HEK293T (cell line): ENCODE results near the gene GNB1L.

Experiments
- CTCF ChIA-PET: fragments of 350-600 bp; formaldehyde crosslinking; extraction: SDS; loops from one replicate; lab custom pipeline; 2021; ENCODE audit warnings: antibody characterized with exemption, inconsistent platforms; lab: Yijun Ruan, JAX
- POLR2A ChIA-PET: fragments of 350-600 bp; formaldehyde crosslinking; extraction: SDS; loops from one replicate; lab custom pipeline; 2020; ENCODE audit warnings: antibody characterized with exemption, inconsistent platforms; lab: Yijun Ruan, JAX
- DNase-seq: peaks from one replicate; pipeline ENCODE4 v3.0.0; 2012; ENCODE audit warnings: mixed read lengths; ENCODE audit errors: extremely low spot score
- ARNT ChIP-seq: fragments of 450-650 bp; IDR thresholded peaks from 2 replicates; pipeline ENCODE4 v1.6.1; 2017; ENCODE audit warnings: mild to moderate bottlenecking
- BHLHE40 ChIP-seq: fragments of 450-650 bp; IDR thresholded peaks from 2 replicates; pipeline ENCODE4 v1.6.1; 2016; ENCODE audit warnings: mild to moderate bottlenecking, moderate library complexity, borderline replicate concordance
- CTBP1 ChIP-seq: fragments of 450-650 bp; IDR thresholded peaks from 2 replicates; pipeline ENCODE4 v1.6.1; 2016; ENCODE audit warnings: borderline replicate concordance
- ELF4 ChIP-seq: fragments of 450-650 bp; IDR thresholded peaks from 2 replicates; pipeline ENCODE4 v1.6.1; 2017; ENCODE audit warnings: antibody characterized with exemption
- FOXA1 ChIP-seq: fragments of 450-650 bp; IDR thresholded peaks from 2 replicates; pipeline ENCODE4 v1.6.1; 2016; ENCODE audit warnings: mild to moderate bottlenecking
- FOXK2 ChIP-seq: fragments of 450-650 bp; IDR thresholded peaks from 2 replicates; pipeline ENCODE4 v1.6.1; 2016; ENCODE audit warnings: mild to moderate bottlenecking
- FOXM1 ChIP-seq: fragments of 450-650 bp; IDR thresholded peaks from 2 replicates; pipeline ENCODE4 v1.6.1; 2017; ENCODE audit warnings: mild to moderate bottlenecking, borderline replicate concordance
- HDGF ChIP-seq: fragments of 450-650 bp; IDR thresholded peaks from 2 replicates; pipeline ENCODE4 v1.6.1; 2017; ENCODE audit warnings: antibody characterized with exemption, borderline replicate concordance
- L3MBTL2 ChIP-seq: fragments of 450-650 bp; conservative IDR thresholded peaks from 2 replicates; pipeline ENCODE4 v1.6.1; 2016; ENCODE audit warnings: mild to moderate bottlenecking
- LEF1 ChIP-seq: fragments of 450-650 bp; IDR thresholded peaks from 2 replicates; pipeline ENCODE4 v1.6.1; 2017; ENCODE audit warnings: mild to moderate bottlenecking, borderline replicate concordance
- NFRKB ChIP-seq: fragments of 450-650 bp; IDR thresholded peaks from 2 replicates; pipeline ENCODE4 v1.6.1; 2016; ENCODE audit warnings: mild to moderate bottlenecking, moderate library complexity
- SP1 ChIP-seq: fragments of 450-650 bp; IDR thresholded peaks from 2 replicates; pipeline ENCODE4 v1.6.1; 2017
- SUZ12 ChIP-seq: fragments of 450-650 bp; IDR thresholded peaks from 2 replicates; pipeline ENCODE4 v1.6.1; 2016; ENCODE audit warnings: mild to moderate bottlenecking
- TARDBP ChIP-seq: fragments of 450-650 bp; IDR thresholded peaks from 2 replicates; pipeline ENCODE4 v1.6.1; 2016
- ZNF384 ChIP-seq: fragments of 450-650 bp; IDR thresholded peaks from 2 replicates; pipeline ENCODE4 v1.6.1; 2016
- TF ChIP-seq, protein P1 (sequence below): fragments of 450-650 bp; IDR thresholded peaks from 2 replicates; pipeline ENCODE4 v1.6.1; 2016

The GNB1L gene

DNA sequence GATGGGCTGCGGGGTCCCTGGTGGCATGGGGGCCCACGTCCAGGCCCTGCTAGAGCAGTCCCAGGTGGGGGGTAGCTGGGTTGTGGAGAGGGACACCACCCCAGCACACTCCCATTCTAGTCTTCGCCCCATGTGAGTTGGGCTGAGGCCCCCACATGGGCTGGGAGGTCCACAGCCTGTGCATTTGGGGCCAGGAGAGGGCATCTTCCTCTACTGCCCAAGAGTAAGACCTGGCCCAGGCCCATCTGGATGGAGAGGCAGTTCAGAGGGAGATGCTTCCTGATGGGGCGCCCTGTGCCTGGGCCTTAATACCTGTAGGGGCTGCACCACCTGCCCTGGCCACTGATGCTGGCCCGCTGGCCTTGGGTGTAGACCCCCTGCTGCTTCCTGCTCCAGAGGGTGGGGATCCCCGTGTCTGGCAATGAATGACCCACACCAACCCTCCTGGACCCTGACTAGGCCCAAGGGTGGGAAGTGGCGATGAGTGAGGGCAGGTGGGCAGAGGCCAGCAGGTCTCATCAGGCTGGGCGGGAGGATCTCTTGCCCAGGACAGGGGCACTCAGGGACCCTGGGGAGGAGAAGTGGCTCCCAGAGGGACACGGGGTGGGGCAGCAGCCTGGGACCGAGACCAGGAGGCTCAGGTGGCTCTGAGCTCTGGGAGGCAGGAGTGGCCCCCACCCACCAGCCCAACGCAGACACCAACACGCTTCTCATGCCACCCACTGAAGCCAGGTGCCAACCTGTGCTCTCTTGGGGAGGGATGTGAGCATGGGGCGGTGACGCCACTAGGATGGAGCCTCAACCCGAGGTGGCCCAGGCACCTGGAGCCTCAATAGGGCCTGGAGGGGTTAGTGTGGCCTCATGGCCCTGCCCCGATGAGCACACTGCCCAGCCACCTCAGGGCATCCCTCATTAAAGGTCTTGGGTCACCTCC, 17.4 kb upstream of the GNB1L start:
- no peak for DNase-seq
- TF ChIP-seq NFRKB, result no peak
- no peak for TF ChIP-seq CTBP1
- no peak for TF ChIP-seq TARDBP
- TF ChIP-seq SUZ12, result no peak
- TF ChIP-seq ARNT, result no peak
- TF ChIP-seq LEF1, result no peak
- no peak for TF ChIP-seq ELF4
- TF ChIP-seq FOXK2, result no peak
- no peak for TF ChIP-seq FOXA1
- no peak for TF ChIP-seq BHLHE40
- no peak for TF ChIP-seq SP1
- TF ChIP-seq HDGF, result no peak
- CTCF ChIA-PET, result no interaction called here
- POLR2A ChIA-PET, result no interaction called here

DNA sequence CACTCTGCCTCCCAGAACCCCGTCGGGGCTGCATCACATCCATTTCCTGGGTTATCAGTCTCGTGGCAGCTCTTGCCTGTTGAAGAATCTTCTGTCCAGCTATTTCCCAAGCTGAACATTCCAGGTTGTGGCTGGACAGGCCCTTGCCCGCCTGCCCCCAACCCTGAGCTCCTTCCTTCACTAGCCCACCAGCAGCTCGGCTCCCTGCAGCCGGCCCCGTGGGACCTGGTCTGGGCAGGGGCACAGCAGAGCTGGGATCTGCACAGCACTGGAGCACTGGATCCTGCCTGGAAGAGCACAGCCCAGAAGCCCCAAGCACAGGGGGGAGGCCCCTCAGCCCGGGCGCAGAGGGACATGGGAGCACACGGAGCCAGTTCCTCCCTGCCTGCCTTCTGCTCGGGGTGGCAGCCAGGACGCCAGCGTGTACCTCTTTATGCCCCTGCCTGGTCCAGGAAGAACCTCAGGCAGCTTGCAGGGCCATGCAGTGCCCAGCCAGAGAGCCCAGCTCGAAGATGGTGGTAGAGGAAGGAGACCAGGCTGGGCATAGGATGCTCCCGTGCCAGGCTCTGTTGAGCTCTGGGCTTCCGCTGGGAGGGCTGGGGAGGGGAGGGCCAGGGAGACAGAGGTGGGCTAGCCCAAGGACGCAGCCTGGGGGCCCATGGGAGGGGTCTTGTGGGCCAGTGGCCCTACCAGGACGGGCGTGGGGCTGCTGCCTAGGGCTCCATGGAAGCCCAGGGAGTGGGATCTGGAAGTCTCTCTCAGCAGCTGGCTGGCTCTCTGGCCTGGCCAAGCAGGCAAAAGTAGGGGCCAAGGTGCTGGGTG, 16.6 kb upstream of the GNB1L start:
- TF ChIP-seq L3MBTL2 (no peak), ZNF384 (no peak)
- POLR2A ChIA-PET, result no interaction called here
- DNase-seq, result no peak
- CTCF ChIA-PET, result interaction anchor here (1.1 kb wide), 1 partner anchor 141 kb away, joined by 3 read pairs; no protein-coding TSS in a partner anchor

DNA sequence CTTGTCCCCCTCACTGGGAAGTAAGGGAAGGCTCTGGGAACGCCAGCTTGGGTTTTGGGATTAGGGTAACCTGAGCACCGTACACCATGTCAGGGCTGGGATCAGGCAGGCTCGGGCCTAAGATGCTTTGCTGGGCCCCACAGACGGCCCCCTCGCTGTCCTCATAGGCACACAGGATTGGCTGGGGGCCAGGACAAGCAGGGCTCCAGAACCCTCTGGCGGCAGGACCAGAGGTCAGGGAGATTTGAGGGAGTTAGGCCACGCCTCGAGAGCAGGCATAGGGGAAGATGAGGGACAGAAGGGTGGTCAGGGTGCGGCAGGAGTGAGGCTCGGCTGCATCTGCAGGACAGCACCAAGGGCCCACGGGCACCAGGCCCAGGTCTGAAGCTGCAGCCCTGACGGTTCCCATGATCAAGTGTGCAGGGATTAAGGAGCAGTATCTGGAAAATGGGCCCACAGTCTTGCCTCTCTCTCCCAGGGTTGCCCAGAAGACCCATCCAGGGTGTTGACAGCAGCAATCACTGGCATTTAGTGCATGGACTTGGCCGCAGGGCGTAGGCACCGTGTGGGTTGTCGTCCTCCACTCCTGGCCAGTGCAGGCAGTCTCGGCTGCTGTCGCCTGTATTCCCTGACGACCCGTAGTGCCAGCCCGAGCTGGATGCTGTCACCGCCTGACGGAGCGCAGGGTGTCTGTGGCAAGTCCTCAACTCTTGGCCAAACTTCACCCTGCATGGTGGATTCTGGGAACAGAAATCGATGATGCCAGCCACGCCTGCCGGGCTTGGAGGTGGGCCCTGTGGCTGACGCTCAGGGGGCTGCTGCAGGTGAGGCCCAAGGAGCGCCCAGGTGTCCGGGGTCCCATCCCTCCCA, 15.7 kb upstream of the GNB1L start:
- TF ChIP-seq TARDBP (no peak), SP1 (no peak), FOXM1 (no peak)
- TF ChIP-seq, protein P1, sequence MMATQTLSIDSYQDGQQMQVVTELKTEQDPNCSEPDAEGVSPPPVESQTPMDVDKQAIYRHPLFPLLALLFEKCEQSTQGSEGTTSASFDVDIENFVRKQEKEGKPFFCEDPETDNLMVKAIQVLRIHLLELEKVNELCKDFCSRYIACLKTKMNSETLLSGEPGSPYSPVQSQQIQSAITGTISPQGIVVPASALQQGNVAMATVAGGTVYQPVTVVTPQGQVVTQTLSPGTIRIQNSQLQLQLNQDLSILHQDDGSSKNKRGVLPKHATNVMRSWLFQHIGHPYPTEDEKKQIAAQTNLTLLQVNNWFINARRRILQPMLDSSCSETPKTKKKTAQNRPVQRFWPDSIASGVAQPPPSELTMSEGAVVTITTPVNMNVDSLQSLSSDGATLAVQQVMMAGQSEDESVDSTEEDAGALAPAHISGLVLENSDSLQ, result no peak
- CTCF ChIA-PET, result interaction anchor here (1.1 kb wide), 1 partner anchor 140 kb away, joined by 3 read pairs; no protein-coding TSS in a partner anchor
- POLR2A ChIA-PET, result interaction anchor here (1.0 kb wide), 1 partner anchor 21 kb away, joined by 3 read pairs; no protein-coding TSS in a partner anchor
- no peak for DNase-seq

DNA sequence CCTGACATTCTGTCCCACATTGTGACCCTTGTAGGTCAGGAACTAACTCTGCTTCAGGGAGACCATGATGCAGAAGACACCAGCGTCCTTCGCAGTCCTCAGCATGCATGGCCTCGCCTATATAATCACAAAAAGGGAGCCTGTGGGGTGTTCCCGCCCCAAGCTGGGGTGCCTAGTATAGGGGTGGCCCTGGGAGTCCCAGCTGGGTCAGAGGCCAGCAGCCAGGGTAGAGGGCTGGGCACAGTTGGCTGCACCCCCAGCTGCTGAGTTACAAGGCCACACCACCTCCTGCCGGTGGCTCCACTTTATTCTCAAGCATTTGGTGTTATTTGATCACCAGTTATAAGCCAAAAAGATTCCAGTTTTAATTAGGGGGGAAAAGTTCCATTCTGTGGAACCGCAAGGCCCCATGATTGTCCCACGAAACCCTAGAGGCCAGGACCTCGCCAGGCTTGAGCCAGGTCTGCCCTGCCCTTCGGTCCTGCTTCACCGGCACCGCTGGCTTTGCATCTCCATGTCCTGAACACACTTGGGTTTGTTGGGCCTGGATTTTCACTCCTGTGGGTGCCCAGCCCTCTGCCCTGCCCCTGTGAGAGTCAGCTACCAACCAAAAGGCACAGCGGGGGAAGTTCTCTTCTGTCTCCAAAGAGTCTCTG, 15.0 kb upstream of the GNB1L start:
- ChIA-PET POLR2A (interaction anchor here (1.0 kb wide), 1 partner anchor 22 kb away, joined by 3 read pairs; no protein-coding TSS in a partner anchor), CTCF (no interaction called here)
- DNase-seq, result no peak
- TF ChIP-seq ELF4 (no peak), FOXA1 (no peak), NFRKB (no peak), SUZ12 (no peak), ZNF384 (no peak), FOXK2 (no peak)

DNA sequence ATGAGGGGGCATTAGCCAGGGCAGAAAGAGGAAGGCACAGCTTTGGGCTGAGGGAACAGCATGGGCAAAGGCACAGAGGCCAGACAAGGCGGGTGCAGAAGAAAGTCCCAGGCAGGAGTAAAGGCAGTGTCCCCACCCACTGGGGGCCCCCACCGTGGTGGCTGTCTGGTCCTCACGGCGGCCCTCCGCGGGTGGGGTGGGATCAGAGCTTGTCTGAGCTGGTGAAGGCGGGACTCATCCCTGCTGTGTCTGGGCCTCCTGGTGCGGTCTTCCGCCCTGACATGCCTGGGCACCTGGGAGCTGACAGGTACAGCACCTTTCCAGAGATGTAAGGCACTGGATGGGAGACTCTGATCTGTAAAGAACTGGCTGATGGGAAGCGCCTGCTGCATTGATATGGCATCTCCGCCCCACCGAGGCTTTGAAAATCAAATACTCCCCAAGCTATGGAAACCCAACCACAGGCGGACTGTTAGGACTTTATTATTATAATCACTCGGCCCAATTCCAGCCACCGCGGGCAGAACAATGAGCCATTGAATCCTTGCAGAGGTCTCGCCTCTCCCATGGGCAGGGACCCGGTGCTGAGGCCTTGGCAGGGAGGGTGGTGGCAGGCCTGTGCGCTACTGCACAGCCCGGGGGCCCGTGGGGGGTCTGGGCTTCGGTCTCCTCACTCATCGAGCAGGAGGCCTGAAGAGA, 14.2 kb upstream of the GNB1L start:
- TF ChIP-seq BHLHE40 (no peak), FOXA1 (no peak), SP1 (no peak), ZNF384 (no peak), NFRKB (no peak), ELF4 (no peak), ARNT (no peak), FOXM1 (no peak), L3MBTL2 (no peak), FOXK2 (no peak)
- ChIA-PET POLR2A (no interaction called here), CTCF (interaction anchor here (1.5 kb wide), 1 partner anchor 13 kb away, joined by 4 read pairs; no protein-coding TSS in a partner anchor)
- DNase-seq, result no peak

DNA sequence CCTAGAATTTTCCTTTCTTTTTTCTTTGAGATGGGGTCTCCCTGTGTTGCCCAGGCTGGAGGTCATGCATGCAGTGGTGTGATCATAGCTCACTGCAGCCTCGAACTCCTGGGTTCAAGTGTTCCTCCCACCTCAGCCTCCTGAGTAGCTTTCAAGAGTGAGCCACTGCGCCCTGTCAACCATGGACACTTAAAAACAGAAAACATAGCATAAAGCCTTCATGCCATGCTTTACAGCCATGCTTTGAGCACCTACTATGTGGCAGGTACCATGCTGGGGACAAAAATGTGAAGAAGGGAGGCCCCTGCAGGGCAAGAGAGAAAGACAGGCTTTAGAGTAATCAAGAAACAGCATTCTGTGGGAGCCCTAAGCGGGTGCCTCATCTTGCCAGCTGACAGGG, 13.7 kb upstream of the GNB1L start:
- no peak for DNase-seq
- POLR2A ChIA-PET, result no interaction called here
- CTCF ChIA-PET, result interaction anchor here (1.5 kb wide), 1 partner anchor 13 kb away, joined by 4 read pairs; no protein-coding TSS in a partner anchor
- TF ChIP-seq, protein P1, result no peak
- TF ChIP-seq FOXM1, result no peak
- no peak for TF ChIP-seq ELF4
- no peak for TF ChIP-seq CTBP1
- TF ChIP-seq SUZ12, result no peak
- no peak for TF ChIP-seq BHLHE40
- TF ChIP-seq ARNT, result no peak
- TF ChIP-seq NFRKB, result no peak
- TF ChIP-seq HDGF, result no peak
- TF ChIP-seq FOXK2, result no peak
